Measurements from ENCODE around the gene MED15. TPM values are rescaled to one million over a fixed set of nuclear protein-coding genes. Genes with fewer than 3 reads are reported as not detected.

The MED15 gene
- total RNA-seq, 1 experiment from 2014 or later = 94.7 TPM

DNA sequence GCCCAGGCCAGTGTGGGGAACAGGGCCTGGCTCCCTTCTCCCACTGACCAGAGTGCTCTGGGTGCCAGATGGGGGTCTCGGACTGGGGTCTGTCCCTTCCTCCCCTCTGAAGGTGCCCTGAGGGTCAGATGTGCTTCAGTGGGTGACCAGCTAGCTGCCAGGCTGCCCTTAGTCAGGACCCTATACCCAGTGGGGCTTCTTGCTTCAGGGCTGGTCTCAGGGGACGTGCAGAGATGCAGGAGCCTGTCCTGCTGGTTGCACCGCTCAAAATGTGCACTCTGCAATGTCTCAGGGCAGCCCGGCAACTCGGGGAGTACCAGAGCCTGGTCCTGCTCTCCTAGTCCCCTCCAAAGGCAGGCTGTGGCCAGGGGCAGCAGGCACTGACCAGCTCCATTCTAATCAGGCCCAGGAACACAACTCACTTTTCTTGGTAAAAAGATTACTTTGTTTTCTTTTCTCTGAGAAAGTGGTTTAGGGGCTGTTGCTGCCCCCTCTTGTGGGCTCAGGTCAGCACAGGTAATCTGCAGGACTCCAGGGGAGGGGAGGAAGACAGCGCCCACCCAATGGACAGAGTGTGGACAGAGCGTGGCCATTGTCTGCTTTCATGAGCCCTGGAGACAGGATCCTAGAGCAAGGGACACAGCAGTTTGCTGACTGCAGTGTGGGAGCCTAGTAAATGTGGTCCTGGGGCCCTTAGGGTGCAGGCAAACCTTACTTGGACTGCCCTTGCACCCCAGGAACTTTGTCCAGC, 80.9 kb downstream of the MED15 start:
- DNase-seq = no peak
- Histone ChIP-seq H3K4me3 (ENCODE audit: low read depth, low read length) (no peak overlapping the region), H3K9me3 (no peaks in the 10 kb centered on the region), H3K4me1 (no peaks in the 10 kb centered on the region), H3K27me3 (replicated peaks; ENCODE audit: control insufficient read depth, insufficient read depth, low read length) (no peaks in the 10 kb centered on the region), H3K36me3 (ENCODE audit: control insufficient read depth, insufficient read depth, low read length) (peaks cover 2% of the 10 kb centered on the region)
- ChIA-PET POLR2A (no interaction called here), CTCF (no interaction called here)
- Mint-ChIP-seq H3K27ac (ENCODE audit: unreplicated experiment) (no peak overlapping the region), H3K27me3 (ENCODE audit: insufficient read depth, unreplicated experiment) (no peaks in the 10 kb centered on the region), H3K9me3 (ENCODE audit: unreplicated experiment) (no peaks in the 10 kb centered on the region), H3K36me3 (ENCODE audit: insufficient read depth, unreplicated experiment) (peaks cover 11% of the 10 kb centered on the region), H3K4me1 (ENCODE audit: low read depth, unreplicated experiment) (no peaks in the 10 kb centered on the region), H3K4me3 (ENCODE audit: unreplicated experiment) (no peak overlapping the region)
- no TSS peak for BruUV-seq (replicated peaks)
- TF ChIP-seq, protein P1, sequence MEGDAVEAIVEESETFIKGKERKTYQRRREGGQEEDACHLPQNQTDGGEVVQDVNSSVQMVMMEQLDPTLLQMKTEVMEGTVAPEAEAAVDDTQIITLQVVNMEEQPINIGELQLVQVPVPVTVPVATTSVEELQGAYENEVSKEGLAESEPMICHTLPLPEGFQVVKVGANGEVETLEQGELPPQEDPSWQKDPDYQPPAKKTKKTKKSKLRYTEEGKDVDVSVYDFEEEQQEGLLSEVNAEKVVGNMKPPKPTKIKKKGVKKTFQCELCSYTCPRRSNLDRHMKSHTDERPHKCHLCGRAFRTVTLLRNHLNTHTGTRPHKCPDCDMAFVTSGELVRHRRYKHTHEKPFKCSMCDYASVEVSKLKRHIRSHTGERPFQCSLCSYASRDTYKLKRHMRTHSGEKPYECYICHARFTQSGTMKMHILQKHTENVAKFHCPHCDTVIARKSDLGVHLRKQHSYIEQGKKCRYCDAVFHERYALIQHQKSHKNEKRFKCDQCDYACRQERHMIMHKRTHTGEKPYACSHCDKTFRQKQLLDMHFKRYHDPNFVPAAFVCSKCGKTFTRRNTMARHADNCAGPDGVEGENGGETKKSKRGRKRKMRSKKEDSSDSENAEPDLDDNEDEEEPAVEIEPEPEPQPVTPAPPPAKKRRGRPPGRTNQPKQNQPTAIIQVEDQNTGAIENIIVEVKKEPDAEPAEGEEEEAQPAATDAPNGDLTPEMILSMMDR (IDR thresholded peaks at IDR 0.05; ENCODE audit: insufficient read depth in 1 of 2, low read depth in 1 of 2, low read length in 1 of 2, severe bottlenecking in 1 of 2, unreplicated experiment in 1 of 2) = no peak
- intact Hi-C loops (cut with micrococcal nuclease; ENCODE audit: unreplicated experiment) = no loop called here

DNA sequence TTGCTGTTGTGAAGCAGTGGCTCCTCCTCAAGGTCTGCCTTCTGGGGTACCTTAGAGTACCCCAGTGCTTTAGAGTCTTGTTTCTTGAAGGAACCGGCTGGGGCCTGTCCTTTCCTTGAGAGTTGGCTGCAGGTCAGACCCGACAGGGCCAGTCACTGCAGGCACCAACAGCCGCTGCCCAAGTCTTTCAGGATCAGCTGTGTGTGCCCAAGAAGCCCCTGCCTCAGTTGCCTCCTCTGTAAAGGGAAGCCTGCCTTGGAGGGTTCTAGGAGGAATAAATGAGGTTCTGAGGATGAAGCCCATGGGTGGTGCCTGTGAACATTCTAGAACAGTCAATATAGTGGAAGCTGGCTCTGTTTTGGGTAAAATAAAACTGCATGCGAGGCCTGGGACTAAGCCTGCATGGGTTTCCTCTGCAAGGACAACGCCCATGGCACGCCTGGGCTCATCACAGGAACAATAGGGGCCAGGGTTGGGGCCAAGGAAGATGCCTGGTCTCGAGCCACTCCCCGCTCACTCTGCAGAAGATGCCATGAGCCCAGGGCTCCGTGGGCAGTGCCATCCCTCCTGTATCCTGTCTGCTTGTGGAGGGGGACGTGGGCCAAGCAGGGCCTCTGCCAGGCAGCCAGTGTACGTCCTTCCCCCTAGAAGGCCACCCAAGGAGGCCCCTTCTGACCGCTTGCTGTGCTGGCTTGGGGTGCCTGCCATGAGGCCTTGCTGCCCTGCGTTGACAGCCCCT, 81.6 kb downstream of the MED15 start:
- Histone ChIP-seq H3K9me3 (no peaks in the 10 kb centered on the region), H3K4me3 (ENCODE audit: low read depth, low read length) (no peak overlapping the region), H3K36me3 (ENCODE audit: control insufficient read depth, insufficient read depth, low read length) (peaks cover 2% of the 10 kb centered on the region), H3K27me3 (replicated peaks; ENCODE audit: control insufficient read depth, insufficient read depth, low read length) (no peaks in the 10 kb centered on the region), H3K4me1 (no peaks in the 10 kb centered on the region)
- H3K4me3 Mint-ChIP-seq (ENCODE audit: unreplicated experiment) = no peak overlapping the region
- ChIA-PET CTCF (no interaction called here), POLR2A (no interaction called here)
- no peaks in the 10 kb centered on the region for H3K9me3 Mint-ChIP-seq (ENCODE audit: unreplicated experiment)
- H3K4me1 Mint-ChIP-seq (ENCODE audit: low read depth, unreplicated experiment) = no peaks in the 10 kb centered on the region
- peaks cover 6% of the 10 kb centered on the region for H3K27me3 Mint-ChIP-seq (ENCODE audit: insufficient read depth, unreplicated experiment)
- no peak overlapping the region for H3K27ac Mint-ChIP-seq (ENCODE audit: unreplicated experiment)
- intact Hi-C loops (cut with micrococcal nuclease; ENCODE audit: unreplicated experiment) = no loop called here
- BruUV-seq (replicated peaks) = no TSS peak
- no peak for DNase-seq
- peaks cover 15% of the 10 kb centered on the region for H3K36me3 Mint-ChIP-seq (ENCODE audit: insufficient read depth, unreplicated experiment)
- TF ChIP-seq, protein P1 (IDR thresholded peaks at IDR 0.05; ENCODE audit: insufficient read depth in 1 of 2, low read depth in 1 of 2, low read length in 1 of 2, severe bottlenecking in 1 of 2, unreplicated experiment in 1 of 2) = no peak

DNA sequence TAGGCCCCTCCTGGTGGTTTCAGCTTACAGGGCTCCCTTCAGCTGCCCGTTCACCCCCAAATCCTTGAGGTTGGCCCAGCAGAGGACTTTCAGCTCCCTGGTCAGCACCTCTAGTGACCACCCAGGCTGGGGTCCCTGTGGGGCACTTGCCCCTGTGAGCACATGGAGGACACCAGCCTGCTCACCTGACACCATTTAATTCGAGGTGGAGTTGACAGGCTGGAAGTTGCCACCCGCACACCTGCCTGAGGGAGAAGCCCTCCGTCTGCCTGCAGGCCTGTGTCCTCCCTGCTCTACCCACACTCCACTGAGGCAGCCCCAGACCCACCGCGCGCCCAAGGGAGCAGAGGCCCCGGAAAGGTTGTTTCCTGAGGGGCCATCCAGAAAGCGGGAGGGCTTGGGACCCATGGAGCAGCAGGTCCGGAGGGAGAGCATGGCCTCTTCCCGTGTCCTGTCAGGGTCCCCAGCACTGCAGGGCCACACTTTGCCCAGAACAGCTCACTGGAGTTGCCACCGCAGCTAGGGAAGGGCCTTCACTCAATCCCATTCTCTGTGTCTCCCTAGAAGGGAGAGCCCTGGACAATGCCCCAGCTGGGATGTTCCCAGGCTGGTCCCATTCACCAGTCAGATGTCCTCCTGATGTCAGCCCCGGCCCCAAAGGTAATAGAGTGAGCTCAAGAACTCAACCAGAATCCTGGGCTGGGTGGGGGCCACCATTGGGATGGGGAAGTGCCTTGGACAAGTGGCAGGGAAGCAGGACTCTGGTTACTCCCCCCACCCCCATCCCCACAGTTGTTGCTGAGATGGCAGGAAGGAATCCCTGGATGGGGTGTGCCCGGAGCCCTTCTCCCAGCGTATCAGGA, 82.4 kb downstream of the MED15 start:
- CTCF ChIA-PET = interaction anchor here (1.6 kb wide), 1 partner anchor 22 kb away, joined by 3 read pairs; no protein-coding TSS in a partner anchor
- H3K27me3 ChIP-seq (replicated peaks; ENCODE audit: control insufficient read depth, insufficient read depth, low read length) = no peaks in the 10 kb centered on the region
- TF ChIP-seq, protein P1 (IDR thresholded peaks at IDR 0.05; ENCODE audit: insufficient read depth in 1 of 2, low read depth in 1 of 2, low read length in 1 of 2, severe bottlenecking in 1 of 2, unreplicated experiment in 1 of 2) = no peak
- H3K4me3 Mint-ChIP-seq (ENCODE audit: unreplicated experiment) = no peak overlapping the region
- no peaks in the 10 kb centered on the region for H3K9me3 ChIP-seq
- BruUV-seq (replicated peaks) = no TSS peak
- peak in 1 of 2 experiments; percentile 35 for DNase-seq
- POLR2A ChIA-PET = no interaction called here
- no peak overlapping the region for H3K27ac Mint-ChIP-seq (ENCODE audit: unreplicated experiment)
- H3K4me1 Mint-ChIP-seq (ENCODE audit: low read depth, unreplicated experiment) = no peaks in the 10 kb centered on the region
- H3K9me3 Mint-ChIP-seq (ENCODE audit: unreplicated experiment) = no peaks in the 10 kb centered on the region
- peaks cover 12% of the 10 kb centered on the region for H3K36me3 Mint-ChIP-seq (ENCODE audit: insufficient read depth, unreplicated experiment)
- H3K36me3 ChIP-seq (ENCODE audit: control insufficient read depth, insufficient read depth, low read length) = peaks cover 2% of the 10 kb centered on the region
- H3K4me1 ChIP-seq = no peaks in the 10 kb centered on the region
- no peak overlapping the region for H3K4me3 ChIP-seq (ENCODE audit: low read depth, low read length)
- H3K27me3 Mint-ChIP-seq (ENCODE audit: insufficient read depth, unreplicated experiment) = peaks cover 9% of the 10 kb centered on the region
- intact Hi-C loops (cut with micrococcal nuclease; ENCODE audit: unreplicated experiment) = no loop called here

Measured in Caco-2 (cell line).